Right hindlimb (tissue), 1 donor: ENCODE data around the gene NCKAP5.
"Not testable (repeated sequence)": the region's sequence is repeated elsewhere in the genome, so short reads cannot be mapped to it uniquely, and the experiment has no call there.

Experiments
- DNase-seq: peaks from one replicate; pipeline ENCODE4 v3.0.0-alpha.2; 2018

The NCKAP5 gene

DNA sequence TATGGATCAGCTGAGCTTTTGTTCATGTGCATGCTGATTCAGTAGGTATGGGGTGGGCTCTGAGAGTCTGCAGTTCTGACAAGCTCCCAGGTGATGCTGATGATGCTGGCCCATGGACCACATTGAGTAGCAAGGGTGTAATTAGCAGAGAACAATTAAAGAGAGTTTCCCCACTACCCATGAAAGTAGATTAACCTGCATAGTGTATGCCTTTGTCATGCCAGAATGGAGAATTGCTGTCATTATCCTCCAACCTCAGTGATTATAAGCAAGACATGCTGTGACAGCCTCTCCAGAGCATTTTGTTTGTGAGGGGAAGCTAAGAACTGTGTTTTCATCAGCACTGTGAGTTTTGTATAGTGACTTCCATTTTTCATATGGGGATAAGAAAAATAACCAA, 838.7 kb downstream of the NCKAP5 start:
- no peak for DNase-seq

DNA sequence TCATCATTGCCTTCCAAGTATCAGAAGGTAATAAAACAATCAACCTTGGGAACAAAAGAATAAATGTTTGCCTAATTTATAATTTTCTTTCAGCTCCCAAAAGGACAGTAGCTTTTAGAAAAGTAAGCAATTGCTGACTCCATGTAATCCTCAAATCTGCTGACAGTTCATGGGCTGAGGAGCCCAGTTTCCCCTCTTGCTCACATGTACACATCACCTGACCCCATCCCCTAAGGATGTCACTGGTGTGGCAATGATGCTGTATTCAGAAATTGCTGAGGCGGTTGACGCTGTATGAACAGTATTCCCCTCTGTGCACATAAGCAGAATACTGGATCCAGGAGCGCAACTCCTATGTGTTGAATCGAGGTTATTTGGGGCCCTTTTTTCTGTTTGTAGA, 842.1 kb downstream of the NCKAP5 start:
- no peak for DNase-seq

DNA sequence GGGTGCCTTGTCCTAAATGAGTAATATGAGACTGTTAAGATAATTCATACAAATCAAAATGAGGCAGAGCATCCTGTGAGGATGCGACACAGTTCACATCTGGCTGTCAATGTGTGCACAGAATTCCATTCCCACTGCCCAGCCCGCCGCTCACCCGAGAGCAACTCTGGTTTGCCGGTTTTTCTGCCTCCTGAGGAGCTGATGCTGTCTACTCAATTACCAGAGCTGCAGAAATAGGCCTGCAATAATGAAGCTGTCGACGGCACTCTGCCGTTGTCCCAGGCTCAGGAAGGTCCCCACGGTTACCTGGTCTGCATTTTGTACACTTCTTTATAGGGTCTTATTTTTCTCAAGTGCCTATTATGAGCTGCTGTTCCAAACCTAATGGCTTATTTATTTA, 842.5 kb downstream of the NCKAP5 start:
- no peak for DNase-seq

DNA sequence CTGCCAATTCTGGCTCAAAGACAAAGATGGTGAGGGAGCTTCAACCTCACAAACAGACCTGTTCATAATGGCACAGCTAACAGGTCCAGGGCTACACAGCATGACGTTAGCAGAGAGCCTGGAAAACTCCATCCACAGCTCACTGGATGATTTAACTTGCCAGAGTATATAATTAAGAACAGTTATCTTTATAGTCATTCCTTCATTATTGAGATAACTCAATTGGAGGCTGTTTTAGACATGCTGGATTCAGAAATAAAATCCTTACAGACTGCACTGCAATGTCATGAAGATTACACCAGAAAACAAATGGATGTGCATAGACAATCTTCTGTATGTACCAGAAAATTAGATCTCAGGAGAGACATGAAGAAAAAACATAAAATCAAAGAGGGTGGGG, 843.1 kb downstream of the NCKAP5 start:
- no peak for DNase-seq

DNA sequence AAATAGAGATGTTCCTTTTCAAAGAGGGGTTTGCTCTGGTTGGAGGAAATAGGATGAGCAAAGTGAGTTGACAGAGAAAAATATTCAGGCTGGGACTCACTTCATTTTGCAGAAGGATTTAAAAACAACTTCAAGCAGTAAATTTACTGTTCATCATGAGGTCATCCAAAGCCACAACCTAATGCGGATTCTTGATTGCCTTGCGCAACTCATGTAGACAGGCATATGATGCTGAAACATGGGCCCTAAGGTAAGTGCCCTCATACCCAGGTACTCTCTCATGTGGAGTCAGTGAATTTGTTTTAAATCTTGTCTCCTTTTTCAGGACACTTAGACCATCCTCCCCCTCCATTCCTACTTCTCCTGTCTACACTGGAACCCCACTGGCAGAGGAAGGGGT, 846.3 kb downstream of the NCKAP5 start:
- no peak for DNase-seq

DNA sequence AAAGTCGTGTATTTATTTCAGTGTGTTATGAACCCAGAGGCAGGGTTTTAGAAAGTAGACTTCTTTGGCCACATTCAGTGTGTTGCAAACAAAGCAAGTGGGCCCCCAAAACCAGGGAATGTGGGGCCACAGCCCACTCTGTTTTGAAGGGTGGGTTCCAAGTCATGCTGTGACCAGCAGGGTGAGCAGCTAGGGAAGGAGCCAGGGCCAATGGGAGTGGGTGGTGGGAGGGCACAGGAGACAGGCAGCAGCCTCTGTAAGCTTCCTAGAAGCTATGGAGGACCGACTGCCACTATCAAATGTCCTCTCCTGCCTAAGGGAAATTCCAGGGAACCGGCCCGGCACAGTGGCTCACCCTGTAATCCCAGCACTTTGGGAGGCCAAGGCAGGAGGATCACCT, 847.9 kb downstream of the NCKAP5 start:
- DNase-seq: no peak

DNA sequence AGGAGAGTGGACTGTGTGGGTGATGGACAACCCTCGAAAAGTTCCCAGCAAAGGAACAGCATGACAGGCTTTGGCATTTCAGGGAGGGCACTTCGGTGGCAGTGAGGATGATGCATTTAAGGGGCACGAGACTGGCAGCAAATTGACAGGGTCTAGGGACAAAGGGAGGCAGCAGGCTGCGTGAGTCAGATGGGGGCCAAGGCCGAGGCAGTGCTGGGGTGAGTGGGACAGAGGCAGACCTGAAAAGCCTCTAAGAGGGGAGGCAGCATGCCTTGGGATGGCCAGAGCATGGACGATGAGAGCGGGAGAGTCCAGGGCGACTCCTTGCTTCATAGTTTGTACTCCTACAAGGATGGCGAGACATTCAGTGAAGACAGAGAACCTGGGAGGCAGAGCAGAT, 848.8 kb downstream of the NCKAP5 start:
- DNase-seq: no peak

DNA sequence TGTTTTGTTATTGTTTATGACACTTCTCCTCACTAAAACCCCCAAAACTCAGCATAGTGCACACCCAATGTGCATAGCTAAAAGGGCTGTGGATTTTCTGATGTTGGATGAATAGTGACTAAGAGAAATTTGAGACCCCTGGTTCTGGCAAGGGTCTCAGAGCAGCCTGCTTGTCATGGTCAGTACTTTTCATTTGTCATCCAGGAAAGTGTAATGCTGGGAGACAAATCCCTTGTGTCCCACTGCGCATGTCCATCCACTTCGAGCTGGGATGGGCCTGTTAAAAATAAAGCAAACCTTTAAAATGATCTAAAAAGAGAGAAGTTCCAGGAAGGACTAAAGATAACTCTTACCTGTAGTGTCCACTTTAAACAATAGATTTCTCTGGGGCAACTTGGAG, 851.3 kb downstream of the NCKAP5 start:
- DNase-seq: no peak

DNA sequence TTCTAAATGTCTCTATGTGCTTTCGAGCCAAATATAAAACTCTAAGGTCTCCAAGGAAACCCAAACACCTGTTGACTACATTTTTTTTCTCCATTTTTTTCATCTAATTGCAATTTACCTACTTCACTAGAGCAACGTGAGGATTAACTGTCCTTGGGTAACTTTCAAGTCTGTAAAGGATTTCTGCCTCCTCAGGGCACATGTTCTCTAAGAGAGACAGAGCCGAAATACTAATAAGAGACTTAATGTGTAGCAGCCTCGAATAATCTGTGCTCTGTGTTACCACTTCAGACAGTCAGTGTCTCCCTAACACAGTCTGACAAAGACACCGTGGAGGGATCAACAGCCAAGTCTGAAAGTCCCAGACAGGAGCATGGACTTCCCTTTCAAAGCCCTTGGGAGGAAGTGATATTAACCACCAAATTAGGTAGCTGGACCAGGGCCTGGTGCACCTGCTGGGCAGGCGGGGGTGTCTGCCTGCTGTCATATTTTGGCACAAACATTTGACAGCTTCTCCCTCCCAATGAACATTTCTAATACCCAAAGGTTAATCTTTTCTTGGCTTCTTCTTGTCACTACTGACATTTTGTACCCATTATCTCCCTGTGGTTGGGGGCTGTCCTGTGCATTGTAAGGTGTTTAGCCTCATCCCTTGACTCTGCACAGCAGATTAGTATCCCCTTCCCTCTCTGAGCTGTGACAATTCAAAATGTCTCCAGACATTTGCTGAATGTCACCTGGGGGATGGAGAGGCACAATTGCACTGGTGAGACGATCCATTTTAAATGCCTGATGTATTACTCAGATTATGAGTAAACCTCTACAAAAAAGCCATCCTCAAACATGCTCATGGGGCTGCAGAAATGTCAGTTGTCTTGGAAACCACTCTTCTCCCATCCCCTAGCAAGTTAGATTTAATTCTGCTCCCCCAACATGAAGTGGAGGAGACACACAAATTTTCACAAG, 852.6 kb downstream of the NCKAP5 start:
- DNase-seq: no peak

DNA sequence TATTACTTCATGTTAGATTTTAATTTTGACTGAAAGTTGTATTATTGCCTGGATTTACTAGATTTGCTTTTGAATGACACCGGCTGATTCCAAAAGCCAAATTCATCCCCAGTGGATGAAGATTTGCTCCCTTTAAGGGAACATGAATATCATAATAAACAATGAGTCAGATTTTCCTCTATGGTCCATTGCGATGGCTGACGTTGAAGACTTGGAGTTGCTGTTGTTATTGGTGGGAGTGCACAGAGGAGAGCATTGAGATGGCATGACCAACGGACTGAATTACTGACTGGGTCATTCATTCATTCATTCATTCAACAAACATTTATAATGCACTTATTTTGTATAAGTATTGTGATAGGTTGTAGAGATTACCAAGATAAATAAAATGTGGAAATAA, 864.9 kb downstream of the NCKAP5 start:
- no peak for DNase-seq

DNA sequence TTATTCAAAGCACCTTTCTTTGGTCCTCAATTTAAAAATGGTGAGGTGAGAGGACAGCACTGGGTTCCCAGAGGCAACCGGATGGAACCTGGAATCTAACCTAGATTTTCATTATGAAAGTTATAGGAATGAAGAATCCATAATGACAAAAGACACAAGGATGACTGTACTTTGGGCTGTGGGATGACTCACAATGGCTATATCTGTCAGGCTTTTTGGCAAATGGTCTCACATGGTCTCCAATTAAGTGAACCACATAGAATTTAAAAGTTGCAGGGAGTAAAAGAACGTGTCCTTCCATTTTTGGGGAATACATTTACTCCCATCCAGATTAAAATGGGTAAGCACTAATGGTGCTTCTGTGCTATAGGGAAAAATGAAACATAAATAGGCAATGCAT, 866.5 kb downstream of the NCKAP5 start:
- no peak for DNase-seq

DNA sequence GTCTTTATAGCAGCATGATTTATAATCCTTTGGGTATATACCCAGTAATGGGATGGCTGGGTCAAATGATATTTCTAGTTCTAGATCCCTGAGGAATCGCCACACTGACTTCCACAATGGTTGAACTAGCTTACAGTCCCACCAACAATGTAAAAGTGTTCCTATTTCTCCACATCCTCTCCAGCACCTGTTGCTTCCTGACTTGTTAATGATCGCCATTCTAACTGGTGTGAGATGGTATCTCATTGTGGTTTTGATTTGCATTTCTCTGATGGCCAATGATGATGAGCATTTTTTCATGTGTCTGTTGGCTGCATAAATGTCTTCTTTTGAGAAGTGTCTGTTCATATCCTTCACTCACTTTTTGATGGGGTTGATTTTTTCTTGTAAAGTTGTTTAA, 868.5 kb downstream of the NCKAP5 start:
- DNase-seq: not testable (repeated sequence)

DNA sequence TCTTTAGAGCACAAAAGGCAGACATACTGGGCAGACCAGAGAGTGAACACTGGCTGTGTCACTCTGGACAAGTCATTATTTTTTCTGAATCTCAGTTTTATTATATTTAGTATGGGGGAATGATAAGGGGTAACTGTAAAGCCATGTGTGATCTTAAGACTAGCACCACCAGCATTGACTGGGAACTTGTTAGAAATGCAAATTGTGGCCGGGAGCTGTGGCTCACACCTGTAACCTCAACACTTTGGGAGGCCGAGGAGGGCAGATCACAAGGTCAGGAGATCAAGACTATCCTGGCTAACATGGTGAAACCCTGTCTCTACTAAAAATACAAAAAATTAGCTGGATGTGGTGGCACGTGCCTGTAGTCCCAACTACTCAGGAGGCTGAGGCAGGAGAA, 869.9 kb downstream of the NCKAP5 start:
- DNase-seq: not testable (repeated sequence)

DNA sequence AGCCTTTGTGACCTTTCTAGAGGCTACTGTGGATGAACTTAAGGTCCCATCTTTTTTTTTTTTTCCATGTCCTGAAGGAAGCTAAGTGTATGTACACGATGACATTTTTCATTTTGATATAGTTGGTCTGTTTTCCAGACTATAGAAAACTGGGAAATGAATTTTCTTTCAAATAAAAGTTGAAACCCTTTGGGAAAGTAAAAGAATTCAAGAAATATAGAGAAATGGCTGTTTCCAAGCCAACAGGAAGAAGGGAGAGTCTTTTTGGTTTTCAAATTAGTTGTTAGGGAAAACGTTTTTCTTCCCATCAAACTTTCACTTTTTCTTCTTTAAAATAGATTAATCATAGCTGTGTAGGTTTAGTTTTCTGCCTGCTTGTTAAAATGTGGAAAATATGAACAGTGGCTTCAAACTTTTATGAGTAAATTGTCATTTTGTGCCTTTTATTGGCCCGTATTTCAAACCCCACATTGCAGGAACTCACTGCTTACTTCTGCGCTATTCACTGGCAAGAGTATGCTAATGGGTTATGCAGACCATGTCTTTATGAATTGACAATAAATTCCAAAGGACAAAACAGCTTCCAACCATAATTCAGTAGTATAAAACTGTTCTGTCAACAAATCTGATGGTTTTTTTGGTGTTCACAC, 870.6 kb downstream of the NCKAP5 start:
- DNase-seq: peak; percentile 29

DNA sequence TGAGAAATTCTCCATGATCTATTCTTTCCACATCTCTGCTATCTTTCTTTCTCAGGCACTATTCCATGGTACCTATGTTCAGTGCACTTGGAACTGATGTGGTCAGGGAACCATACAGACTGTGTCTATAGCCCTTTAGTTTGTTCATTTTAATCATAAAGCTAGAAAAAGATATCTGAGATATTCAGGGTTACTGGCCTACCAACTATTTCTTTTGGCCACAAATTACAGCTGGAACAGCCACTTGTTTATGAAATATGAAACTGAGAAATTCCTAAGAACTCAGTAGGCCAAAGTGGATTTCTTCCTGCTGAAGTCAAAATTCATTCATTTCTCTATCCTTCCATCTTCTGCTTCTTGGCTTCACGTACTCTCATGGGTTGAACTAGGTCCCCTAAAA, 875.4 kb downstream of the NCKAP5 start:
- DNase-seq: no peak

DNA sequence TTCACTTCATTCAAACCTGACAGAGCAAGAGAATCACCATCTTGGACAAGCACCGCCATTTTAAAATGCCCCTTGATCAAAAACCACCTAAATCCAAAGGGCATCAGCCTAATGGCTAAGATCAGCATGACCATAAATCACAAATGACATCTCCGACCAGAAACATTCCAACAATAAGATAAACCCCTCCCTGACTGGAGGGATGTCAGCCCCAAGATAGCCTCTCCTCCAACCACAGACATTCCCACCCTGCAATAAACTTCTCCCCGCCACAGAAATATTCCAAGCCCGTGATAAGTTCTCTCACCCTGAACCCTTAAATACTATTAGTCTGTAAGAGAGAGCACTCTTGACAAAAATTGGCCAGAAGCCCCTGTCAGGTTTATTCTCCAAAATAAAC, 876.7 kb downstream of the NCKAP5 start:
- no peak for DNase-seq

DNA sequence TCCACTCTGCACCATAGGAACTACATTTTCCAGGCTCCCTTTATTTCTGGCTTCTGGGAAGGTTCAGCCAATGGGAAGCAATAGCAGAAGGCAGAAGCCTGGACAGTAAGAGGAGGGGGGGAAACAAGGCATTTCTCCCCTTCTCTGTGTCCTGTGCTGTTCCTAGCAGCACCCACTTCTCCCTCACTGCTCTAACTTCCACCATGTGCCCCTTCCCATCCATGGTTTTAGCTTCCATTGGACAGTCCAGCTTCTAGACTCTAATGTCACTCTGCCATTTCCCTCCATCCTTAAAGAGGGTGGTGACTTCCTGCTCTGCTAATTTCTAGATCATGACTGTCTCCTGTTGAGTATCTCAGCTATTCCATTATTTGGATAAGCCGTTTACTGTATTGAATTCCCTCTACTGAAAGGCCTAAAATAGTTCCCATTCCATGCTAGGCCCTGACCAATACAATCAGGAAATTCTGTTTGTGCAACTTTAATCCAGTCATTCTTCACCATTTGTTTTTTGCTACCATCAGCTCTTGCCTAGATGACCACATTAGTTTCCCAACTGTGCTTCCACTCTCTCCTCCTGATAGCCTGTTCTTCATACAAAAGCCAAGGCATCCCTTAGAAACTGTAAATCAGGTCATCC, 877.5 kb downstream of the NCKAP5 start:
- DNase-seq: no peak

DNA sequence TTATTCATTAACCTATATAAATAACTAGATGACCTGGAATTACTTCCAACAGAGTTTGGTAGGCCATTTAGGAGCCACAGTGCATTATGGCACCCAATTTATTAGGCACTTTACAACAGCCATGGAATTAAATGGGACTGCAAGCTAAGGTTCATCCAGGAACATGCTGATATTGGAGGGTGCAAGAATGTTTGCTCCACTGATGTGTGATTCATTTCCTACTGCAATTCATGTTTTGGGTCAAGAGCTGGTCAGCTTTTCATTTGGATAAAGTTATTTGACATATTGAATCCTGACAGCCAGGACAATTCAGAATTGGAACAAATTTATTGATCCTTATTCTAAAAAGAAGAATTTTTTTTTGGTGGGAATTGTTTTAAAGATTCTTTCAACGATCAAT, 886.5 kb downstream of the NCKAP5 start:
- no peak for DNase-seq

DNA sequence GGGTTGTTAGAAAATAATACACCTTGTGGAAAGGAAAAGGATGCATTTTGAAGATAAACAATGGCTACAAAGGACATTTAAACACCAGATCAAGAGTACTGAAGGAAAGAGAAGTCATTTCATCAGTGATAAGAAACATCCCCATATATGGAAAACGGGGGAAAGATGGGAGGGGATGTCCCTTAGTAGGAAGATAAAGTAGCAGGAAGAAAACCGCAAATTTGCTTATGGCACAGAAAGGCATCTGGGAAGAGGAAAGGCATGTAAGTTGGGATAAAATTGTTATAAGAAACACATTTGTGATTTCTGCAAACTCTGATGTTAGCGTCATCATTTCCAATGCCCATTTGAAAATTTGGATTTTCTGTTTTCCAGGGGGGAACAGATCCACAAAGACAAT, 887.7 kb downstream of the NCKAP5 start:
- no peak for DNase-seq

DNA sequence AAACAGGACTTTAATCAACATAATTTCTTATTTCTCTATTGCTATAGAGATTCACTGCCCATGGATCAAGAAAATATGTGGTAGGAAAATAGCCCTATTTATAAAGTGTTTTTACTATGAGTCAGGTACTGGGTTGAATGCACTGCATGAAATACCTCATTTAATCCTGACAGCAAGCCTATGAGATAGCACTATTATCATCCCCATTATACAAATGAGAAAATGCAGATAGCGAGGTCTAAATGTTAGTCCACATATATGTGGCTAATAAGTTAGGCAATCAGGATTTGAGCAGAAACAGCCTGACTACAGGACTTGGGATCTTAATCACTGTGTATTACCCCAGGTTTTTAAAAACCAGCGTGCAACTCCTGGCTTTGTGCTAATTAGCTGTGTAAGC, 889.8 kb downstream of the NCKAP5 start:
- DNase-seq: no peak

DNA sequence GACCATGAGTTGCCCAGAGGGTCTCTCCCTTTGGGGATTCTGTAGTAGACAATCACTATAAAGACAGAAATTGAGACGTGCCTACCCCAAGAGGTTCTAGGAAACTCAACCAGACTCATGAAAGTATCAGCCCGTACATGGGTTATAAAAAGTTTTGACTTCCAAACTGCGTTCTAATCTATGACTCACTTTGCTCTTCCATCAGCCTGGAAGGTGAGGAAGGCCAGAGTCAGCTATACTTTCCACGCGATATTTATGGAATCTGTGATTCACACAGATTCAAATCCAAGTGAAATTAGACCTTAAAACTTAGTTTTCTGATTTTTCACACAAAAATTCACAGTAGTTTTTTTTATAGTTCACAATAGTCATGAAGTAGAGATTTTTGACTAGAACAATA, 890.6 kb downstream of the NCKAP5 start:
- no peak for DNase-seq

DNA sequence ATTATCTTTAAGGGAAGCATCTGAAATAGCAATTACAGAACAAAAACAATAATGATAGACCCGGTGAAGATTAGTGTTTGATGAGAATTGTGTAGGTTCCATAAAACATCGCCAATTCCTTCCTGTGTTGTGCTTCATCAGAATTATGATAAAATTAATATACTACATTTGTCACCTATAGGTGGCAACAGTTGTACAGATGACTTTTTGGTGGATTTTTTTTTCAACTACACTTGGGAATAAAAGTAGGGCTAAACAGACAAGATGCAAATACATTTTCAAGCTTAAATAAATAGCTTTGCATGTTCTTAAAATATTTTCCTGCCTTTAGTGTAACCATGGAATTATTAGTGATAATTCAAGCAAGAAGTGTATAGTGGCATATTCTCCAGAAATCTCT, 891.3 kb downstream of the NCKAP5 start:
- DNase-seq: no peak

DNA sequence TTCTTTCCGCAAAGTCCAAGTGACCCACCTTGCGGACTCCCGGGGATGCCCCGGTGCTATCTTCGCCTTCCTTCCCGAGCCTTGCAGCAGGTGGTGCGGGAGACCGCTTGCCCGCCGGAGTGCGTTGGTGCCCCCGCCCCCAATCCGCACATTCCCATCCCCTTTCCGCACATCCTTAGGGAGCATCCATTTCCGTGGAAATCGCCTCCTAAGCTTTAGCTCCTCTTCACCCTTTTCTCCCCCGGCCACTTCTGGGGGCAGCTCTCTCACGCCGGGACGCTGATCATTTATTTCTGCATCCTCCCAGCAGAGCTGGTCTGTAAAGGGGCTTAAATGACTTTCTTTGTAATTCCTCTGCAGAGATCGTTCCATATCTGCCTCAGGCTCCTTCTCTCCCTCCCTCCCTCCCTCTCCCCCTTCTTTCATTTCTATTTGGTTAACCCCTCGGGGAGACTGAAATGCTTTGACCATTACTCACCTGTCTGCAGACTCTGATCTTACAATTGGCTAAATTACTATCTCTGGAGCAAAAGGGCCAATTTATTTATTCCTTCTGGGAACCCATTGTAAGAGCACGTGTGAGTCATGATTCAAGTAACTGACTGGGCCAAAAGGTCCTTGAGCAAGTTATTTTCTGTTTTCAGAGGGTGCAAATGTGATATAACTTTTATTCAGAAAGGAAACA, 897.0 kb downstream of the NCKAP5 start:
- DNase-seq: peak; percentile 32
